HG02970 (cell line): ENCODE measurements around the gene NAV2.

Source experiments
- ATAC-seq: cut with Tn5 transposase; IDR thresholded peaks from one replicate; pipeline ENCODE4 v1.9.1; 2021; ENCODE audit warnings: mild to moderate bottlenecking, moderate library complexity, moderate number of reproducible peaks; ENCODE audit not compliant: unreplicated experiment, low FRiP score

Gene NAV2

DNA sequence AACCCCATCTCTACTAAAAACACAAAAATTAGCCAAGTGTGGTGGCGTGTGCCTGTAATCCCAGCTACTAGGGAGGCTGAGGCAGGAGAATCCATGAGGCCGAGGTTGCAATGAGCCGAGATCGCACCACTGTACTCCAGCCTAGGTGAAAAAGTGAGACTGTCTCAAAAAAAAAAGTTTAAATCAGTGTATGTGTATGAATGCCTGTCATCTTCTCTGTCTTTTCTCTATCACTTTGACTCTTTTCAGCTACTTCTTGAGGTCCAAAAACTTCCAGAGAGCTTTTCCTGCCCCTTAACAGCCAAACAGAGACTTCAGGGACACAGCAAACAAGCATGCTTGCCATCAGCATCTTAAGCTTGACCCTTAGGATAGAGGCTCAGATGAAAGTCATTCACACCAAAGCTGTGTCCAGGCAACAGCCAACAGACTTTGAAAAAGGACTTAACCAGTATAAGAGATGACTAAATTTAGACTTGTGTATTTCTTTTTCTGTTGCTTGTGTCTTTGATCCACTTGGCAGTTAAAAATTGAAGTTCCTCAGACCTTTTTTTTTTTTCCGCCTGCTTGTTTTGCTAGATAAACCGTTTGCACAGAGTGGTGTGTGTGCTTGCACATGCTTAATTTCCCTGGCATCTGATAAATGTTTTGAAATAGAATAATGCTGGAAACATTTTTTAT lies 295.7 kb downstream of the NAV2 start:
- no peak for ATAC-seq

DNA sequence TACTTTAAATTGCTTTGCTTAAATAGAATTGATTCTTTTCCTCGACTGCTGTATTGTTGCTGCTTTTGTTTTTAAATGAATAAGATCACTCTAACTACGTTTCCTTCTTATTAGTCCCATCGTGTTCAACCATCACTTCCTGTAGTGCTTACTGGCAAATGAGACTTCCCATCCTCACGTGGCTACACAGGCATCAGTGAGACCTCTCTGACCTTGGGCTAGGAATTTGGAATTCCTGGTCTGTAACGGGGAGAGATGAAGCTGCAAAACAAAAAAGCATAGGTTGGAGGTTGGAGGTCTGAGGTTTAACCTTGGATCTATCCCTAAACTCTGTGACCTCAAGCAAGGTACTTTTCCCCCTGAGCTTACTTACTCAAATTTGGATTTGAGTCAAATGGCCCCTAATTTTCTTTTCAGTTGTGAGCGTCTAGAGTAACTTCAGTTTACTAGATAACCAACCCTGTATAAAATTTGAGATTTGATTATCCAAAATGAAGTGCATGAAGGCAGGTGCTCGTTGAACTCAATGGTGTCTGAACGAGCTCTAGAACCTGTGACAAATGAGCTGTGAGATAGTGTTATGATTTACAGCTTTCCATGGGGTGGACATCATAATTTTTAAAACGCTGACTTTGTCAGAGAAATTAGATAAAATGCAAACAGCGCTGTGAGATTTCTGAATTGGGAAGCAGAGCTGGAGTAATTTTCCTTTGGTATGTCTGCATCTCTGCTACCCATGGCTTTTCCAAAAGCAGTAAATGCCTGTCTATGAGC lies 296.4 kb downstream of the NAV2 start:
- no peak for ATAC-seq

DNA sequence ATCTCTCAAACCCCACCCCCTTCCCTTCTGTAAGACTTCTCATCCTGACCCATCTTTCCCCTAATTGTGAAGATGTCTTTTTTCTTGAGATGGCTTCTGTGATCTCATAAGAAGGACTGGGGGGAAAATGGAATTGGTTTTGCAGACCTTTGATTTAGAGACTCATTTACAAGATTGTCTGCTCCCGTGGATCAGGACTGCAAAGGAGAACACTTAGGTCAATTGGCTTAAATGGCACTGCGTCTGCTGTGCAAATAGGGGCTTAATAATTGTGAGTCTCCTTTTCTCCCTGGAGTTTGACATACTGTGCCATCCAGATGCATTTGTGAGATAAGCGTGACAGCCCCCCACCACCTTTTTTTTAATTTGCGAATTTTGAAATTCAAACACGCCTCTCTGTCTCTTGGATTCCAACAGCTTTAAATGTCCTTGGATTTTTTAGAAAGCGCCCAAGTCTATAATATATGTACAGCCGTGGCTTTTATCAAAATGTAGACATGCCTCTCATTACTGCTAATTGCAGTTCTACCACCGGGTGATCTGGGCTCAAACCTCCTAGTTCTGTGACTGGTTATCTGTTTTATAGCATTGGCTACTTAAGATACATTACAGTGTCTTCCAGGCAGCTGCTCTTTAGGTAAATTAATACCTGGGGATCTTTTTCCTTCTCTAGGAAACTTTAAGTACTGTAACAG lies 297.7 kb downstream of the NAV2 start:
- ATAC-seq, result no peak

DNA sequence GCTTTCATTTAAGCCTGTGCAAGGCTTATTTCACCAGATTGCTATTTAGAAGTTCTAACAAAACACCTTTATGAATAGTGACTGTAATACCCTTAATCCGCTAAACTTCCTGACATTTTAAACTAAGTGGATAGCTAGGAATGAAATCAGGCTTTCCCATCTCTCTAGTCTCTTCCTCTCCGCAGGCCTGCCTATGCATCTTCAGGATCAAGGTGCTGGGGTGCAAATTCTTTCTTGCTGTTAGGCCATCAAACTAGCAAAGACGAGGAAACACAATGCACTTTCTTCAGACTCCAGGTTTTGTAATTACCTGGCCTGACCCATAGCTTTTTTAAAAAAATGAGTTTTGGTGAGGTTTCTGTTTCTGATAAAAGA lies 298.2 kb downstream of the NAV2 start:
- no peak for ATAC-seq

DNA sequence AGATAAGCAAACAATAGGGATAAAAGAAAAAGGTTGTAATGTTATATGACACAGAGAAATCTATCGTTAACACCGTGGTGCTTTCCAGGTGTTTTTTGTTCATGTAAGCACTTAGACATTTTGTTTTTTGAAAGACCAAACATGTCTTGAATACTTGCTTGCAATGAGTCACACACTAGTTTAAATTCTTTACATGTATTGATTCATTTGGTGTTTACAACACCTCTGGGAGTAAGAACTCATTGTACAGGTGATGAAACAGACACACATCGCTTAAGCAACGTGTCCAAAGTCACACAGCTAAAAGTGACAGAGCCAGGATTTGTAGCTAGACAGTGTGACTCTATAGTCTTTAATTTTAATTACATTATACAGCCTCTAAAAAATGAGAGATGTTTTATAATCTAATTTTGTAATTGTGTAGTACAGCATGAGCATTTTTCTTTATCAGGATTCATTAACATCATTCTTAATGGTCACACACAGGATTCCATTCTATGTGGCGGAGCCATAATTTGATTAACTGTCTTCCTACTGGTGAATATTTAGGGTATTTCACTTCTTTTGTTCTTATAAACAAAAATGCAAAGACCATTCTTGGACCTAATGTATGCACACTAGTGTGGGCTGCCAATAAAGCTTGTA lies 298.8 kb downstream of the NAV2 start:
- ATAC-seq, result no peak

DNA sequence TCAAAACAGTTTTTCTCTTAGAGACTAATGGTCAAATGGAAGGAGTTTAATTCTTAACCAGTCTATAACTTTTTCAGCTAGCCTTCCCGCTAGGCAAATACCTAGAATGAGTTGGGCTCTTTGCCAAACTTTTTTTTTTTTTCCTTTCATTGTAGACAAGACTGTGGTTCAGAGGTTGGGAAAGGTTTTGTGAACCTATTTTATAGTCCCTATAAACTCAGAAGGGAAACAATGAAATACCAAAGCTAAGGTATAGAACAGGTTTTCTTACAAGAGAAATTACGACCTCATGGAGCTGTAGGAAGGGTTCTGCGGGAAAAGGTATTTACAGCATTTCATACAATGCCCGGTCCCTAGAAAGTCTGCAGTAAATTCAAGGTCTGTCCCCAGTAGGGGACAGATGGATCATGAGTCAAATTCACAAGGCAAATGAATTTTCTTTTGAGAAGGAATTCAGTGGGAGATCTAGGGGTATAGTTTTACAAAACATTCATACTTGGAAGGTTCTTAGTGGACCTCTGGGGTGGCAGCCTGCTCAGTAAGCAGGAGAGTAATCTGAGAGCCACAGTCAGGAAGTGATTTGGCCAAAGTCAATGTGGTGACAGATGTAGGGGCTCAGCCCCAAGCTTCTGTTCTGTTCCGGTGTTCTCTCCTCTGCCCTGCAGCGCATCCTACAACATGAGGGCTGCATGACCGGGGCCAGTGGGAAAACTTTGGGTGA lies 300.9 kb downstream of the NAV2 start:
- no peak for ATAC-seq

DNA sequence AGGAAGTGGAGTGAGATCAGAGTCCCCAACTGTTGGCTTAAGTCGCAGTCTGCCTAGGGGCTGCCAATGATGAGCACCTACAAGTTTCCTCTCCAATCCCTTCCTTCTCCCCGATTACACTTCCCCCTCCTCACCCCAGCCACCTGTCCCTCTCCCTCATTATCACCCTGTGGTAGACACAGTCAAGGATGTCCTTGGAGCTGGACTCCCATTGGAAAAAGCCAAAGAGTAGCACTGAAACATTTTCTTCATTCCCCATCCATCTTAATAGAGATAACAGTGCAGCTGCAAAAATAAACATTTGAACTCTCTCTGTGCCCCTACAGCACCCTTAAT lies 301.4 kb downstream of the NAV2 start:
- ATAC-seq, result no peak

DNA sequence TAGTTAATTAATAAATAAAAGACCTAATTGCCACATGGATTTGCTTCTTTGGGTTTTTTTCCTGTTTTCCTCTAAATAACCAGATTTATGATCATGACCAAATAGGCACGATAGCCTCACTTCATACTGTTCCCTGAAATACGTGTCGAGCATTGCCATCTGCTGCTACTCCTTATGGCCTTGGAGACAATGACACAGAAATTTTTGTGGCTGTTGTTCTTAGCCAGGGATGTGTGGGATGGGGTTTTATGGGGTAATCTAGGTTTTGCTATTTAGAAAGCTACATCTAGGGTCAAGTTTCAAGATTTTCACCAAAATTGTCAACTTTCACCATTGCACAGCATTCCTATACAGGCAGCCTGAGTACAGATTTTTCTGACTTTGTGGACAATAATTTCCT lies 302.5 kb downstream of the NAV2 start:
- no peak for ATAC-seq

DNA sequence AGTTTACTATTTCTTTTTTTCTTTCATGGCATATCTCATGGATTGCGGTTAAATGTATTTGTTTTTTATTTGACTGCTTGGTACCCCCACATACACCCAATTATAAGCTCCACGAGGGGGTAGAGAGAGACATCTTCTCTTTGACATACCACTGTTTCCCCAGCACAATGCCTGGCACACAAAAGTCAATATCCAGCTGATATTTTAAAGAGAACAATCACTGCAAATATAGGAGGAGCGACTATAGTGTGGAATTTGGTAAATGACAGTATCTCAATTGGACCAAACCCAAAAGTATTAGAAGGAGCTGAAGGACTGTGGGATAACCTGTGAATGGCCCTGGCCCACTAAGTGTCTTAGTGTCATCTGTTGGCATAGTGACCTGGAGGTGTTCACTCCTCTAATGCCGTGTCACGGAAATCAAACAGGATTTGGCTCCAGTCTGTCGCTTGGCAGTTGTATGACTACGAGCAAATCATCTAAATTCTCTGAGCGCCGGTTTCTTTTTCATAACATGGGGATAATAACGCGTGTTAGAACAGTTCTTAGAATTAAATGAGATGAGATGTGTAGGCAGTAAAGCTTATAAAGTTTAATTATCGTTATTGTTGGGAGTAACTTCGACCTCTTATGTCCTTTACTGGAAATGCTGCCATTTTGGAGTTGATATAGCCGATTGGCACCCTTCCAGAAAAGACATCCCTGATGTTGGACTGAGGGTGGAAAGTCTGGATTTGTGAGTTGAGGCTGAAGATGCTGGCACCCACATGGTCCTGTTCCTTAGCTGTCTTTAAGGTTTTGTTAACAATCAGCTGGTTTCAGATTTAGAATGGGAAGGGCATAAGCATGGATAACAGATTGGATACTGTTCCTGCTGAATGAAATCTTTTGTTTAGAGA lies 303.1 kb downstream of the NAV2 start:
- no peak for ATAC-seq

DNA sequence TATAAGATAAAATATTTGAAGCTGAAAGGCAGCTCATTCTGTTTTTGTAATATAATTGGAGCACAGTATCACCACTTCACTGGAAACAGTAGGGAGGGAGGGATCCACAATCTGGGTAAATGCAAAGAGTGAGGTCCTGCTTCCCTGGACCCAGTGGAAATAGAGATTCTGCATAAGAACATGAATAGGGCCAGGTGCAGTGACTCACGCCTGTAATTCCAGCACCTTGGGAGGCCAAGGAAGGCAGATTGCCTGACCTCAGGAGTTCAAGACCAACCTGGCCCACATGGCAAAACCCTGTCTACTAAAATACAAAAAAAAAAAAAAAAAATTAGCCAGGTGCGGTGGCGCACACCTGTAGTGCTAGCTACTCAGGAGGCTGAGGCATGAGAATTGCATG lies 303.9 kb downstream of the NAV2 start:
- ATAC-seq, result no peak

DNA sequence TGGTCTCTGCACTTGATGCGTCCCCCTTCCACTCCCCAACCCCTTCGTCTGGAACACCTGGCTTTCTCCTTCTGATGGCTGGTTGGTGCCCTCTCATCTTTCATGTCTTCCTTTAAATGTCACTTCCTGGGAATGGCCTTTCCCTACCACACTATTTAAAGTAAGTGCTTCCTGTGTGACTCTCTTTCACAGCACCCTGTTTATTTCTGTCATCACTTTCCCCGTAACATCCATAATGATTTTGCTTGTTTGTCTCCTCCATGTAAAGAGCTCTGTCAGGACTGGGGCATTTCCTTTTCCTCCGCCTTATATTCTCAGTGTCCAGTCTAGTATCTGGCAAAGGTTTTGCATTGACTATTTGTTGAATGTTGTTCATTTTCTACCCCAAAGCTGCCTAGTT lies 304.7 kb downstream of the NAV2 start:
- ATAC-seq, result no peak

DNA sequence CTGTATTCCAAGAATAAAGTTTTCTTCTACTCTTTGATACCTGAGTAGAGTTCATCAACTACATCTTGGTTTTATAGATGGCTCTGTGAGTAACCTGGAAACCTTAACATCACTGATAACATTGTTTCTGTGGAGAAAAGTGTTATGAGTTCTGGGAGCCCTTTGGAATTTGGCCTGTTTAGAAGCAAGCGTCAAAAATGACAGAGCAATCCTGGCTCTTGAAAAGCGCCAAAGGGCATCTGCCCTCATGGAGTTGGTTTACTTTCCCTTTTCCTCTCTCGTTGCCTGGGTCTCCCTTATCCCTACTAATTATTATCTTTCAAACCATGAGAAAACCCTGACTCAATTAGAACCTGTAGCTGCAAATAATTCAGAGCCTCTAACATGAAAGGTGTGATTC lies 307.6 kb downstream of the NAV2 start:
- no peak for ATAC-seq

DNA sequence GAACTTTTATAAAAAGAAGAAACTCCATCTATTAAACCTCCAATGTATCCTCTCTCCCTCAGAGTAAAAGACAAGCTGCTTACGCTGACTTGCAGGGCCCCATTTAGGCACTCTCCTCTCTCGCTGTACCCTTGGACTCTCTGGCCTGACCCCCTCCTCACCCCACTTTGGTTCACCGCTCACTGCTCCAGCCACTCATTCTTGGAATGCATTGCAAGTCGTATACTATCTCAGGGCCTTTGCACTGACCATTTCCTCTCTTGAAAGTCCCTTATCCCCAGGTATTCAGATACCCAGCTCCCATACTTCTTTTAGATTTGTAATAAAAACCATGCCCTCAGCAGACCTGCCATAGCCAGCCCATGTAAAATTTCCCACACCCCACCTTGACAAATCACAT lies 308.1 kb downstream of the NAV2 start:
- no peak for ATAC-seq

DNA sequence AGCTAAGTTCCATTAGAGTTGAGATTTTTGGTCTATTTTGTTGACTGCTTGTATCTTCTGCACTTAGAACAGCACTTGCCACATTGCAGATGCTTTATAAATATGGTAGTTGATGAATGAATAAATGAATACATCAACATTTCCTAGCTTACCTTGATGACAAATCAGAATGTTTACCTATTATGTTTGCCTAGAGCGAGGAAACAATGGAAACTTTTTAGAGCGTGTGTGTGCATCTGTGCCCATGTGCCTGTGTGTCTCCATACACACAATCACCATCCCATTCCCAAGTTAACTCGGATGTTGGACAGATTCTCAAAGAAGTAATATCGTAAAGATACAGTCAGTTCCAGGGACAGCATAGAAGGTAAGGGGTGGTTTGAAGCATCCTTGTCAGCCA lies 308.6 kb downstream of the NAV2 start:
- ATAC-seq, result no peak

DNA sequence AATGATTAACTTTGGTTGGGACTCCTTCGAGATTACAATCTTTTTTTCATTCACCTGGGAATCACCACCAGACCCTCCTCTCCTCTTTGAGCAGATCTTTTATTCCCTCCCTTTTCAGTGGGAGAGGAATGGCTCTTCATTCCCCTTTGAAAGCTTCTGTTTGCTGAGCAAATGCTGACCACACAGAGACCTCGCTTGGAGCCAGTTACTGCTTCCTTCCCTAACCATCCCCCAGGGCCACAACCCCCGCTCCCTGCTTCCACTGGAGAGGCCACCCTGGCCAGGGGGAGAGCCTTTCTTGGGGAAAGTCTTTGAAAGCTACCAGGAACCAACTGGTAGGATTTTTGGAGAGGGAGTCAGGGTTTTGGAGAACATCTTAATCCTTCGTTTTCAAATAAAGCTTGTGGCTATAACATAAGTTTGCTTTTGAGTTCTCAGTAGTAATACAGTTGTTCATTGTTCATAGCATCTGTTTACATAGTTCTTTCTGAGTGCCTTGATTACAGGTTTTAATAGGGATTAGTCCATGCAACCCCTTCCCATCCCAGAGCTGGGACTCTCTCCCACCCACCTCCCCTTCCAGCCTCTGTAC lies 309.2 kb downstream of the NAV2 start:
- no peak for ATAC-seq

DNA sequence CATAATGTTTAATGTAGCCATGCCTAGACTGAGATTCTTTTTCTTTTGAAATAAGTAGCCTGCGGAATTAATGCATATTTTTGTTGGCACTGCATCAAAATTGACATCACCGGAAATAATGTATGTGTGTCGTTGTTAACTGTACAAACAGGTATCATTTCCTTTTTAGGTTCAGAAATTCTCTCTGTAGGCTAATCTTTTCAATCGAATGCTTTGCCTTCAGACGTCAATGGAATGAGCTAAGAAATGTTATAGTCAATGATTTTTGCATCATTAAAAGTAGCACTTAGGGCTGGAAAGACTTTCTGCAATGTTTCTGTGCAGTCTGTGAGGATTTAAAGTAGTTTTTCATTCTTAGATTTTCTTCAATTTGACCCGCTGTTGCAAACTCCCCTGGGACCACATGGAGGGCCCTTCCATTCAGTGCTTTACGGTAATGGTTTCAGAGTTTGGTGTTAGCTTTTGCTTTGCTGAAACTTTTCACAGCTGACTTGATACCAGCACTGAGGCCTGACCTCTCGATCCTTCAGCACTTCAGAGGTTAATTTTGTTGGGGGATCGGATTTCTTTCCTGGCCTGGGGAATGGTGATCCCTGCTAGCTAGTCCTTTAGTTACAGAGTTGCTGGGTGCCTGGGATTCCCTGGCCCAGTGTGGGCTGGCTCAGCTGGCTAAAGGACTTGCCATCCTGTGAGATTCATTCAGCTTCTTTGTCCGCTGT lies 309.9 kb downstream of the NAV2 start:
- ATAC-seq, result no peak

DNA sequence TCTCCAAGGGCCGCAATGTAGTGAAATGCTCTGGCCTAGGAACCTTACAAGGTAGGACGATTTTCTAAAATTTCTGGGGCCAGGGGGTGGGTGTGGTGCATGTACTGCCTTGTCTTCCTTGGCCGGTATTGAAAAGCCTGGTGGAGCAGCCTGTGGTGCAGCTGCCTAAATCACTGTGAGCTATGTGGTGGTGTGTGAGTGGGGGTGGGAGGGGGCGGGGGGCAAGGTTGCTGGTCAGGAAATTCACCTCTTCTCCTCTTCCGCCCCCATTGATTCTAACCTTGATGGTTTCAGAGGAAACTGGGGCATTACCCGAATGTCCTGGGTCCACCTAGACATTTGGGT lies 310.4 kb downstream of the NAV2 start:
- ATAC-seq, result no peak

DNA sequence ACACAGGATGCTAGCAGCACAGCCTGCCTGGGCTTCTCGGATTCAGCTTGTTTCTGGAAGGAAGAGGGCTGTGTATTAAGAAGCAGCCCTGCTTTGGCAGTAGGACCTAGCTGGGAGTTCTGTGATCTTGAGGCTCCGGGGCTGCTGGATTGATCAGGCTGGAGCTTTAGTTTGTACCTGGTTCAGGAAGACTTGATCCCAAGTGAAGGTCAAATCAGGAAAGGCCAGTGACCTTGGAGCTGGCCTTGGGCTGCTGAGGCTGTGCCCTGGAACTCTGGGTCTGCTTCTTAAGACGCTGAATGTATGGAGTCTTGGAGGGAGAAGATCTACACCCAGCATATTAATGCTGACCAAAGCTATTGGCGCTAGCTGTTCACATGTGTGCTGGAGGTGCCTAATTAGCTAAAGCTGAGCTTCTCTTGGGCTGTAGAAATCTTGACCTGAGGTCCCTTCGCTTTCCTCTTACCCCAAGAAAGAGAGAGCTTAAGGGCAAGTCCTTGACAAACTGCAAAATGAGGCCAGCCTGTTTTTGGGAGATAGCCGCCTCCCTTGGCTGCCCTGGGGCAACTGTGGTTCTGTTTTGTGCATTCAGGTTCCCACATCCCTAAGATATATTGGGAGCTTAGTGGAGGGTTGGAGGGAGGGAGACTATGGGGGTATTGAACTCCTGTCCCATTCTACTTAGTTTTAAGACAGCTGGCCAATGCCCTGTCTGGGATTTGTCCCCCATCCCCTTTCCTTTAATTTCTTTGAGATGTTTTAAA lies 311.7 kb downstream of the NAV2 start:
- no peak for ATAC-seq
